GM19351 (cell line): ENCODE data around the gene RAB7A.
A peak's percentile ranks its signal among the peaks of the same experiment; 100 is the strongest.
"Not testable (repeated sequence)": the region's sequence is repeated elsewhere in the genome, so short reads cannot be mapped to it uniquely, and the experiment has no call there.

Experiments used
- ATAC-seq: cut with Tn5 transposase; IDR thresholded peaks from one replicate; pipeline ENCODE4 v1.9.1; 2021; ENCODE audit warnings: mild to moderate bottlenecking, moderate library complexity; ENCODE audit not compliant: unreplicated experiment

Gene RAB7A

GRCh38 chr3:128815318-128816064 is 89.5 kb downstream of the RAB7A start:
- ATAC-seq, result no peak

- ATAC-seq, result no peak
Measured at GRCh38 chr3:128818186-128818787, 92.3 kb downstream of the RAB7A start.

GRCh38 chr3:128820252-128820839 is 94.4 kb downstream of the RAB7A start:
- no peak for ATAC-seq

- no peak for ATAC-seq
Measured at GRCh38 chr3:128823008-128823407, 97.0 kb downstream of the RAB7A start.

GRCh38 chr3:128823631-128824030 is 97.6 kb downstream of the RAB7A start:
- ATAC-seq, result no peak

- no peak for ATAC-seq
Measured at GRCh38 chr3:128824132-128824850, 98.3 kb downstream of the RAB7A start.

- no peak for ATAC-seq
Measured at GRCh38 chr3:128825117-128825725, 99.2 kb downstream of the RAB7A start.

- ATAC-seq, result not testable (repeated sequence)
Measured at GRCh38 chr3:128829087-128829486, 103.1 kb downstream of the RAB7A start.

GRCh38 chr3:128829925-128830625 is 104.1 kb downstream of the RAB7A start:
- ATAC-seq, result not testable (repeated sequence)

GRCh38 chr3:128830762-128831161 is 104.8 kb downstream of the RAB7A start:
- not testable (repeated sequence) for ATAC-seq

GRCh38 chr3:128832979-128833378 is 107.0 kb downstream of the RAB7A start:
- ATAC-seq, result not testable (repeated sequence)

- ATAC-seq, result no peak
Measured at GRCh38 chr3:128835096-128835495, 109.1 kb downstream of the RAB7A start.

- ATAC-seq, result no peak
Measured at GRCh38 chr3:128841926-128842920, 116.2 kb downstream of the RAB7A start.

GRCh38 chr3:128844502-128844901 is 118.5 kb downstream of the RAB7A start:
- ATAC-seq, result no peak

GRCh38 chr3:128845119-128845777 is 119.3 kb downstream of the RAB7A start:
- no peak for ATAC-seq

- ATAC-seq, result peak; percentile 75
Measured at GRCh38 chr3:128845778-128846485, 119.9 kb downstream of the RAB7A start.

- ATAC-seq, result no peak
Measured at GRCh38 chr3:128846486-128846891, 120.5 kb downstream of the RAB7A start.
